GM12864 (cell line): ENCODE results near the gene NCAPD3.
A peak's percentile ranks its signal among the peaks of the same experiment; 100 is the strongest.

Experiments used
- DNase-seq: peaks from one replicate; pipeline ENCODE4 v3.0.0-alpha.2; 2011; ENCODE audit warnings: low read depth
- H3K4me3 ChIP-seq: 2 replicates; pipeline ENCODE4 v1.5.1; 2011; ENCODE audit warnings: mild to moderate bottlenecking, low read depth, low read length, control low read depth
- CTCF ChIP-seq: IDR thresholded peaks from 2 replicates; pipeline ENCODE4 v1.5.1; 2011; ENCODE audit warnings: low read depth, mild to moderate bottlenecking, moderate library complexity, low read length, control low read depth, inconsistent platforms; ENCODE audit errors: missing control alignments

NCAPD3 gene

DNA sequence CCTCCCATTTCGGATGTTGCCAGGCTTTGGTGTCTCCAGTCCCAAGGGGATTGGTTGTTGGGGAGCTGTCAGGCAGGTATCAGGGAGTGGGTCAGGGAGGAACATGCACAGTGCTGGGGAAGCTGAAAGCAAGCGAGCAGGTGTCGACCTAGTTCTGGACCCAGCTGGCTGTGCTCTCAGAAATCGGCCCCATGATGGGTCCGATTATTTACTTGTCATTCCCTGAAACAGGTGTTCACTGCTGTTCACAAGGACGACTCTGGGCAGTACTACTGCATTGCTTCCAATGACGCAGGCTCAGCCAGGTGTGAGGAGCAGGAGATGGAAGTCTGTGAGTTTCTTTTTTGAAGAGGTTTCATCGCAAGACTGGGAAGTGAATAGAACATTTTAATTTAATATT lies 78.1 kb downstream of the NCAPD3 start:
- no peak overlapping the region for H3K4me3 ChIP-seq
- DNase-seq = no peak
- TF ChIP-seq CTCF = no peak

DNA sequence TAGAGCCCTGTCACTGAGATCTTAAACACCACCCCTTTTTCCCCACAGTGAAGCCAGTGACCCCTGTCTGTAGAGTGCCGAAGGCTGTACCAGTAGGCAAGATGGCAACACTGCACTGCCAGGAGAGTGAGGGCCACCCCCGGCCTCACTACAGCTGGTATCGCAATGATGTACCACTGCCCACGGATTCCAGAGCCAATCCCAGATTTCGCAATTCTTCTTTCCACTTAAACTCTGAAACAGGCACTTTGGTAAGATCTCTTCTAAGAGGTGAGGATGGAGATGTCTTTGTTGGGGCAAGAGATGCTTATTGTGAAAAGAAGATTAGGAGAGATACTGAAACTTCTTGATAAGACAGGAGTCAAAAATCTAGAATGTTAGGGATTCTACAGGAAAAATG lies 79.0 kb downstream of the NCAPD3 start:
- TF ChIP-seq CTCF = no peak
- H3K4me3 ChIP-seq = no peak overlapping the region
- DNase-seq = no peak

- TF ChIP-seq CTCF = no peak
- no peak for DNase-seq
- no peak overlapping the region for H3K4me3 ChIP-seq
These were observed 80.0 kb downstream of the NCAPD3 start for GRCh38 chr11:134143801-134144200.

DNA sequence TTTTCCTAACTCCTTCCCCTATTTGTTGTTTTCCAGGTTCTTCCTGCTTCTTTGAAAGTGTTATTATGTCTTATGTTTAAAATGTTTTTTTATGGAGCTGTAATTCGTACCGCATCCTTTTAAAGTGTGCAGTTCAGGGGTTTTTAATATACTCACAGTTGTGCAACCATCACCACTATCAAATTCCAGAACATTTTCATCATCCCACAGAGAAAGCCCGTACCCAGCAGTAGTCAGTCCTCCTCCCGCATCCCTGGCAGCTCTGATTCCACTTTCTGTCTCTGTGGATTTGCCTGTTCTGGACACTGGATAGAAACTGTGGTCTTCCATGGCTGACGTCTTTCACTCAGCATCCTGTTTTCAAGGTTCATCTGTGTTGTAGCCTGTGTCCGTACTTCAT lies 81.2 kb downstream of the NCAPD3 start:
- no peak for TF ChIP-seq CTCF
- H3K4me3 ChIP-seq = no peak overlapping the region
- no peak for DNase-seq

GRCh38 chr11:134140961-134141490 lies 82.7 kb downstream of the NCAPD3 start:
- no peak overlapping the region for H3K4me3 ChIP-seq
- DNase-seq = no peak
- TF ChIP-seq CTCF = no peak

DNA sequence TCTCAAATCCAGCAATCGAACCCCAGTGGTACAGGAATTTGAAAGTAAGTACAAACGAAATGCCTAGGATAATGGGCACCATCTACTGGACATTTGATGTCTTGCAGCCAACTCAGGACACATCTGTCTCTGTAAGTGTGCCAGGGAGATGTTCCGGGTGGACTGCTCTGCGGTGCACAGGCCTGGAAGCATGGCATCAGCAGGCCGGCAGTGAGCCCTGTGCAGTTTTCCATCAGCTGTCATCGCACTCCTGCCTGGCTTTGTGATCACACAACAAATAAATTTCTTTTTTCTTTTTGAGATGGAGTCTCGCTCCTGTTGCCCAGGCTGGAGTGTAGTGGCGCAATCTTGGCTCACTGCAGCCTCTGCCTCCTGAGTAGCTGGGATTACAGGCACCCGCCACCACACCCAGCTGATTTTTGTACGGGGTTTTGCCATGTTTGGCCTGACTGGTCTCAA lies 83.9 kb downstream of the NCAPD3 start:
- H3K4me3 ChIP-seq = no peak overlapping the region
- DNase-seq = peak; percentile 19
- peak; percentile 79 for TF ChIP-seq CTCF

DNA sequence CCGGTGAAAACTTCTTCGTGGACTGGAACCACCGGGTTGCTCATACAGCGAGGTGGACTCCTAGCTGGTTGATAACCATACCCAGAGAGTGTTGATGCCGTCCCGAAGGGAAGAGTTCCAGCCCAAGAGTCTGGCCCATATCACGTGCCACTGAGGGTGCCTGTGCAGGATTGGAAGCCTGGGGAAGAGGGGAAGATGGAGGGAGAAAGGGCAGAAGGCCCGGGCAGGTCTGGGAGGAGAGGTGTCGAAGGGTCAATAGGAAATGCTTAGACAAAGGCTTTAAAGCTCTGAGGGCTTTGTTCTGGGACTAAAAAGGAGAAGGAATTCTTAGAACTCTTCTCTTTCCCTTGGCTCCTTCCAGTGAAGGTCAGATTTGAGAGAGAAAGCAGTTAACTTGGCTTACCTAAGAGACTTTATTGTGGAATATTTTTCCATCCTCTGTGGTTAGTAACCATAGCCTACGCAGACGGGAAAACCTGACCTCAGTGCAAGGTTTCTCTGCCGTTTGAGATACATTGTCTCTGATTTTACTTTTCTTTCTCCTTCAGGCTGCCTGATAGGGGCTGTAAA lies 84.4 kb downstream of the NCAPD3 start:
- no peak for TF ChIP-seq CTCF
- no peak for DNase-seq
- no peak overlapping the region for H3K4me3 ChIP-seq
